GM21447 (cell line): ENCODE data around the gene DHDH.

Source experiments
- ATAC-seq: cut with Tn5 transposase; IDR thresholded peaks from one replicate; pipeline ENCODE4 v1.9.1; 2021; ENCODE audit not compliant: unreplicated experiment

The DHDH gene

GRCh38 chr19:48965806-48966540 lies 32.5 kb downstream of the DHDH start:
- ATAC-seq: peak; percentile 16

GRCh38 chr19:48966541-48967345 lies 33.2 kb downstream of the DHDH start:
- ATAC-seq: no peak

- ATAC-seq: no peak
These were observed 34.1 kb downstream of the DHDH start for GRCh38 chr19:48967346-48968178.

- ATAC-seq: no peak
These were observed 34.7 kb downstream of the DHDH start for GRCh38 chr19:48968179-48968661.

GRCh38 chr19:48968813-48969218 lies 35.3 kb downstream of the DHDH start:
- ATAC-seq: no peak

GRCh38 chr19:48969276-48970138 lies 36.0 kb downstream of the DHDH start:
- no peak for ATAC-seq

- ATAC-seq: no peak
These were observed 36.8 kb downstream of the DHDH start for GRCh38 chr19:48970139-48970766.

GRCh38 chr19:48970923-48971395 lies 37.5 kb downstream of the DHDH start:
- no peak for ATAC-seq

- no peak for ATAC-seq
These were observed 42.7 kb downstream of the DHDH start for GRCh38 chr19:48975947-48976847.

GRCh38 chr19:48977061-48977460 lies 43.6 kb downstream of the DHDH start:
- ATAC-seq: no peak

GRCh38 chr19:48982280-48982679 lies 48.8 kb downstream of the DHDH start:
- no peak for ATAC-seq

- no peak for ATAC-seq
These were observed 52.2 kb downstream of the DHDH start for GRCh38 chr19:48985711-48986110.

GRCh38 chr19:48986211-48986610 lies 52.7 kb downstream of the DHDH start:
- ATAC-seq: no peak

- no peak for ATAC-seq
These were observed 53.8 kb downstream of the DHDH start for GRCh38 chr19:48987323-48987722.

GRCh38 chr19:48988286-48988685 lies 54.8 kb downstream of the DHDH start:
- no peak for ATAC-seq

- no peak for ATAC-seq
These were observed 55.4 kb downstream of the DHDH start for GRCh38 chr19:48988860-48989259.

- ATAC-seq: no peak
These were observed 56.3 kb downstream of the DHDH start for GRCh38 chr19:48989701-48990291.

- no peak for ATAC-seq
These were observed 56.9 kb downstream of the DHDH start for GRCh38 chr19:48990400-48990799.
